Skeletal muscle satellite cell (primary cell): ENCODE results near the gene CSNK2B.

ENCODE experiments used
- H3K27me3 ChIP-seq: 2 replicates; pipeline ENCODE4 v1.7.0; 2013; ENCODE audit warnings: low read length; ENCODE audit not compliant: control insufficient read depth, insufficient read depth
- H3K36me3 ChIP-seq: 2 replicates; pipeline ENCODE4 v1.7.0; 2013; ENCODE audit warnings: mild to moderate bottlenecking, control low read depth, low read length; ENCODE audit not compliant: insufficient read depth
- H3K4me1 ChIP-seq: 2 replicates; pipeline ENCODE4 v1.7.0; 2013; ENCODE audit warnings: low read length; ENCODE audit not compliant: control insufficient read depth, insufficient read depth
- H3K4me2 ChIP-seq: 2 replicates; pipeline ENCODE4 v1.7.0; 2013; ENCODE audit warnings: mild to moderate bottlenecking, low read length
- H3K4me3 ChIP-seq: 2 replicates; pipeline ENCODE4 v1.7.0; 2013; ENCODE audit warnings: low read length
- H3K9ac ChIP-seq: 2 replicates; pipeline ENCODE4 v1.7.0; 2013; ENCODE audit warnings: mild to moderate bottlenecking, low read depth, low read length, moderate library complexity
- H3K9me3 ChIP-seq: replicated peaks from 2 replicates; pipeline ENCODE4 v1.7.0; 2013; ENCODE audit warnings: mild to moderate bottlenecking, control low read depth, low read length

CSNK2B gene

GRCh38 chr6:31657406-31658157 is 8.3 kb upstream of the CSNK2B start:
- no peak overlapping the region for H3K4me3 ChIP-seq
- H3K27me3 ChIP-seq: no peaks in the 10 kb centered on the region
- H3K36me3 ChIP-seq: peaks cover 15% of the 10 kb centered on the region
- no peak overlapping the region for H3K4me2 ChIP-seq
- H3K9ac ChIP-seq: no peak overlapping the region
- H3K4me1 ChIP-seq: peaks cover 31% of the 10 kb centered on the region
- no peaks in the 10 kb centered on the region for H3K9me3 ChIP-seq

- H3K4me2 ChIP-seq: peak overlapping the region; percentile 89
- H3K4me1 ChIP-seq: peaks cover 34% of the 10 kb centered on the region
- H3K36me3 ChIP-seq: peaks cover 15% of the 10 kb centered on the region
- H3K9ac ChIP-seq: no peak overlapping the region
- no peaks in the 10 kb centered on the region for H3K27me3 ChIP-seq
- no peak overlapping the region for H3K4me3 ChIP-seq
- no peaks in the 10 kb centered on the region for H3K9me3 ChIP-seq
Measured at GRCh38 chr6:31658158-31658688, 7.7 kb upstream of the CSNK2B start.

GRCh38 chr6:31658983-31659648 is 6.8 kb upstream of the CSNK2B start:
- Histone ChIP-seq H3K9ac (peak overlapping the region; percentile 96), H3K4me2 (peak overlapping the region; percentile 89), H3K4me1 (peaks cover 38% of the 10 kb centered on the region), H3K4me3 (peak overlapping the region; percentile 94), H3K9me3 (no peaks in the 10 kb centered on the region), H3K36me3 (peaks cover 15% of the 10 kb centered on the region), H3K27me3 (no peaks in the 10 kb centered on the region)

- Histone ChIP-seq H3K9me3 (no peaks in the 10 kb centered on the region), H3K9ac (peak overlapping the region; percentile 96), H3K4me2 (peak overlapping the region; percentile 89), H3K27me3 (no peaks in the 10 kb centered on the region), H3K4me1 (peaks cover 42% of the 10 kb centered on the region), H3K4me3 (peak overlapping the region; percentile 94), H3K36me3 (peaks cover 15% of the 10 kb centered on the region)
Measured at GRCh38 chr6:31659649-31660380, 6.1 kb upstream of the CSNK2B start.

- peak within 1 kb of the TSS; percentile 94 for H3K4me3 ChIP-seq
- peaks cover 42% of the 10 kb centered on the region for H3K4me1 ChIP-seq
- peak within 1 kb of the TSS; percentile 89 for H3K4me2 ChIP-seq
- peak within 1 kb of the TSS; percentile 96 for H3K9ac ChIP-seq
- peaks cover 15% of the 10 kb centered on the region for H3K36me3 ChIP-seq
- no peaks in the 10 kb centered on the region for H3K9me3 ChIP-seq
- H3K27me3 ChIP-seq: no peaks in the 10 kb centered on the region
Measured at GRCh38 chr6:31660381-31661261, 5.3 kb upstream of the CSNK2B start, which contains the start of gene C6orf47. TSS of gene C6orf47 (minus strand) at chr6:31660778. CDS start at chr6:31659947, 831 bp downstream.

GRCh38 chr6:31661262-31662123 is 4.4 kb upstream of the CSNK2B start:
- Histone ChIP-seq H3K27me3 (no peaks in the 10 kb centered on the region), H3K9me3 (no peaks in the 10 kb centered on the region), H3K4me1 (peaks cover 42% of the 10 kb centered on the region), H3K4me3 (peak overlapping the region; percentile 94), H3K4me2 (peak overlapping the region; percentile 89), H3K9ac (peak overlapping the region; percentile 96), H3K36me3 (peaks cover 13% of the 10 kb centered on the region)

- Histone ChIP-seq H3K4me1 (peaks cover 47% of the 10 kb centered on the region), H3K4me3 (no peak overlapping the region), H3K36me3 (peaks cover 13% of the 10 kb centered on the region)
Measured at GRCh38 chr6:31662124-31662723, 3.7 kb upstream of the CSNK2B start.

GRCh38 chr6:31663126-31663960 is 2.5 kb upstream of the CSNK2B start:
- Histone ChIP-seq H3K9me3 (no peaks in the 10 kb centered on the region), H3K9ac (peak overlapping the region; percentile 94), H3K36me3 (peaks cover 20% of the 10 kb centered on the region), H3K4me3 (peak overlapping the region; percentile 97), H3K27me3 (no peaks in the 10 kb centered on the region), H3K4me2 (peak overlapping the region; percentile 92), H3K4me1 (peaks cover 38% of the 10 kb centered on the region)

More at GRCh38 chr6:31662124-31662723, 3.7 kb upstream of the CSNK2B start:
- Histone ChIP-seq H3K9me3 (no peaks in the 10 kb centered on the region), H3K27me3 (no peaks in the 10 kb centered on the region), H3K4me2 (no peak overlapping the region), H3K9ac (no peak overlapping the region)

- Histone ChIP-seq H3K4me3 (peak overlapping the region; percentile 97), H3K4me2 (peak overlapping the region; percentile 92), H3K9me3 (no peaks in the 10 kb centered on the region), H3K4me1 (peaks cover 31% of the 10 kb centered on the region), H3K27me3 (no peaks in the 10 kb centered on the region), H3K9ac (peak overlapping the region; percentile 94), H3K36me3 (peaks cover 26% of the 10 kb centered on the region)
Measured at GRCh38 chr6:31663961-31664789, 1.7 kb upstream of the CSNK2B start.
